ENCODE results near the gene CNOT4. TPM values are rescaled to one million over a fixed set of nuclear protein-coding genes. Genes with fewer than 3 reads are reported as not detected.

Gene CNOT4
- total and polyA plus RNA-seq, 2 of the 13 experiments (the other 11 are each of a cell fraction or from before 2014, with no cell fraction given) = 7.4 to 8.4 TPM

DNA sequence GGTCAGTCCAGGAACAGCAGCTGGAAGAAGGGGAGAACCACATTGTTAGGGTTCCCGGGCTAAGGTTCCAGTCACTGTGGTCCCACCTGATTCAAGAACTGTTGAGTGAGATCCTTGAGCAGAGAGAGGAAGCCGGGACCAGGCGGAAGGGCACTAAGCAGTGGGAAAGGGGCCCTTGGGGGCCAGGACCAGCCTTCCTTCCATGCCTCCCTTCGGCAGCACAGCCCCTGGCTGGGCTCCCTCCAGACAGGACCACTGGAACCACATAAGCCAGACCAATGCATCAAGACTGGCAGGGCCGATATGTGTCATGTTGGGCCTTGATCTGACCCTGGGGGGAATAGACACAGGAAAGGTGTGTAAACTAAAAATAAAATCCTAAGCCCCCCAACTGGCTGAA, 172.4 kb downstream of the CNOT4 start (continued):
- TF ChIP-seq ETV6 (CRISPR knock-in tag; conservative IDR thresholded peaks at IDR 0.05) (no peak), ZNF678 (CRISPR knock-in tag; IDR thresholded peaks at IDR 0.05) (no peak), THAP8 (CRISPR knock-in tag; IDR thresholded peaks at IDR 0.05; ENCODE audit: borderline replicate concordance) (no peak), ZNF709 (CRISPR knock-in tag; IDR thresholded peaks at IDR 0.05) (no peak), ZHX1 (CRISPR knock-in tag; IDR thresholded peaks at IDR 0.05; ENCODE audit: low read depth) (no peak), ETV5 (CRISPR knock-in tag; IDR thresholded peaks at IDR 0.05; ENCODE audit: borderline replicate concordance) (no peak), KLF9 (CRISPR knock-in tag; IDR thresholded peaks at IDR 0.05; ENCODE audit: low read depth) (no peak), SP4 (CRISPR knock-in tag; IDR thresholded peaks at IDR 0.05) (no peak), ZFY (CRISPR knock-in tag; IDR thresholded peaks at IDR 0.05) (no peak), ZNF282 (IDR thresholded peaks at IDR 0.05; ENCODE audit: partially characterized antibody) (no peak), ZBTB40 (IDR thresholded peaks at IDR 0.05) (no peak), ZBTB40 (CRISPR knock-in tag; IDR thresholded peaks at IDR 0.05) (no peak), ZNF747 (CRISPR knock-in tag; IDR thresholded peaks at IDR 0.05; ENCODE audit: borderline replicate concordance) (no peak), SMC3 (IDR thresholded peaks at IDR 0.05; ENCODE audit: low read length) (no peak), GMEB2 (CRISPR knock-in tag; IDR thresholded peaks at IDR 0.05; ENCODE audit: low read depth) (no peak), HDAC1 (CRISPR knock-in tag; IDR thresholded peaks at IDR 0.05) (no peak), KDM5B (CRISPR knock-in tag; IDR thresholded peaks at IDR 0.05; ENCODE audit: borderline replicate concordance) (no peak)

Data from HepG2 (cell line).